Measurements from ENCODE around the gene ARHGAP15. TPM values are rescaled to one million over a fixed set of nuclear protein-coding genes. Genes with fewer than 3 reads are reported as not detected.

Gene ARHGAP15
- total RNA-seq, 1 donor from 2014 or later = 7.0 TPM

GRCh38 chr2:143526498-143526897 is 397.3 kb downstream of the ARHGAP15 start:
- TF ChIP-seq CTCF (IDR thresholded peaks at IDR 0.05; ENCODE audit: borderline replicate concordance) = no peak
- Histone ChIP-seq H3K36me3 (no peaks in the 10 kb centered on the region), H3K4me3 (no peak overlapping the region), H3K4me1 (peaks cover 7% of the 10 kb centered on the region), H3K9me3 (replicated peaks) (no peaks in the 10 kb centered on the region), H3K27me3 (ENCODE audit: low read depth) (no peaks in the 10 kb centered on the region), H3K27ac (replicated peaks) (peak overlapping the region; percentile 77)
- DNase-seq = no peak
- intact Hi-C loops (cut with micrococcal nuclease) = no loop called here

- intact Hi-C loops (cut with micrococcal nuclease) = no loop called here
- no peak for DNase-seq
- Histone ChIP-seq H3K4me3 (no peak overlapping the region), H3K27ac (replicated peaks) (peak overlapping the region; percentile 77), H3K36me3 (no peaks in the 10 kb centered on the region), H3K4me1 (peaks cover 7% of the 10 kb centered on the region), H3K9me3 (replicated peaks) (no peaks in the 10 kb centered on the region), H3K27me3 (ENCODE audit: low read depth) (no peaks in the 10 kb centered on the region)
- TF ChIP-seq CTCF (IDR thresholded peaks at IDR 0.05; ENCODE audit: borderline replicate concordance) = no peak
Measured at GRCh38 chr2:143528021-143528420, 398.8 kb downstream of the ARHGAP15 start.

- Histone ChIP-seq H3K4me3 (no peak overlapping the region), H3K36me3 (no peaks in the 10 kb centered on the region), H3K27ac (replicated peaks) (no peak overlapping the region), H3K4me1 (peaks cover 7% of the 10 kb centered on the region), H3K9me3 (replicated peaks) (no peaks in the 10 kb centered on the region), H3K27me3 (ENCODE audit: low read depth) (no peaks in the 10 kb centered on the region)
- intact Hi-C loops (cut with micrococcal nuclease) = no loop called here
- DNase-seq = no peak
- TF ChIP-seq CTCF (IDR thresholded peaks at IDR 0.05; ENCODE audit: borderline replicate concordance) = no peak
Measured at GRCh38 chr2:143529118-143529720, 400.0 kb downstream of the ARHGAP15 start.

- intact Hi-C loops (cut with micrococcal nuclease) = no loop called here
- no peak for TF ChIP-seq CTCF (IDR thresholded peaks at IDR 0.05; ENCODE audit: borderline replicate concordance)
- Histone ChIP-seq H3K27ac (replicated peaks) (no peak overlapping the region), H3K27me3 (ENCODE audit: low read depth) (no peaks in the 10 kb centered on the region), H3K4me3 (no peak overlapping the region), H3K9me3 (replicated peaks) (no peaks in the 10 kb centered on the region), H3K4me1 (peaks cover 7% of the 10 kb centered on the region), H3K36me3 (no peaks in the 10 kb centered on the region)
- no peak for DNase-seq
Measured at GRCh38 chr2:143530758-143531157, 401.5 kb downstream of the ARHGAP15 start.

GRCh38 chr2:143532061-143532460 is 402.8 kb downstream of the ARHGAP15 start:
- Histone ChIP-seq H3K27ac (replicated peaks) (no peak overlapping the region), H3K36me3 (no peaks in the 10 kb centered on the region), H3K4me3 (no peak overlapping the region), H3K9me3 (replicated peaks) (no peaks in the 10 kb centered on the region), H3K27me3 (ENCODE audit: low read depth) (no peaks in the 10 kb centered on the region), H3K4me1 (no peaks in the 10 kb centered on the region)
- TF ChIP-seq CTCF (IDR thresholded peaks at IDR 0.05; ENCODE audit: borderline replicate concordance) = no peak
- intact Hi-C loops (cut with micrococcal nuclease) = no loop called here
- DNase-seq = no peak
